IPS-18a (cell line): ENCODE measurements around the gene CCT6B.
A peak's percentile ranks its signal among the peaks of the same experiment; 100 is the strongest.

Experiments used
- H3K27ac ChIP-seq: one replicate; pipeline ENCODE4 v1.5.1; 2013; ENCODE audit warnings: low read length
- H3K27me3 ChIP-seq: one replicate; pipeline ENCODE4 v1.6.1; 2013; ENCODE audit warnings: mild to moderate bottlenecking, low read length; ENCODE audit not compliant: control insufficient read depth, insufficient read depth
- H3K36me3 ChIP-seq: one replicate; pipeline ENCODE4 v1.6.1; 2013; ENCODE audit warnings: low read depth, low read length; ENCODE audit not compliant: control insufficient read depth
- H3K4me1 ChIP-seq: one replicate; pipeline ENCODE4 v1.6.1; 2013; ENCODE audit warnings: low read depth, low read length; ENCODE audit not compliant: control insufficient read depth
- H3K4me3 ChIP-seq: one replicate; pipeline ENCODE4 v1.5.1; 2013; ENCODE audit warnings: low read length
- H3K9ac ChIP-seq: one replicate; pipeline ENCODE4 v1.6.1; 2013; ENCODE audit warnings: mild to moderate bottlenecking, low read length, moderate library complexity
- H3K9me3 ChIP-seq: one replicate; pipeline ENCODE4 v1.6.1; 2013; ENCODE audit warnings: low read depth, low read length; ENCODE audit not compliant: control insufficient read depth

Gene CCT6B

GRCh38 chr17:34996422-34997285, 35.4 kb upstream of the CCT6B start:
- no peak overlapping the region for H3K9ac ChIP-seq

GRCh38 chr17:34993031-34993430, 31.8 kb upstream of the CCT6B start:
- Histone ChIP-seq H3K27me3 (no peaks in the 10 kb centered on the region), H3K36me3 (peaks cover 95% of the 10 kb centered on the region), H3K9me3 (no peaks in the 10 kb centered on the region), H3K4me3 (no peak overlapping the region), H3K4me1 (no peaks in the 10 kb centered on the region), H3K9ac (no peak overlapping the region), H3K27ac (no peak overlapping the region)

More at GRCh38 chr17:34996422-34997285, 35.4 kb upstream of the CCT6B start:
- Histone ChIP-seq H3K9me3 (no peaks in the 10 kb centered on the region), H3K4me1 (no peaks in the 10 kb centered on the region), H3K4me3 (no peak overlapping the region), H3K36me3 (peaks cover 97% of the 10 kb centered on the region), H3K27me3 (no peaks in the 10 kb centered on the region), H3K27ac (no peak overlapping the region)

GRCh38 chr17:34991606-34992005, 30.3 kb upstream of the CCT6B start:
- Histone ChIP-seq H3K27ac (no peak overlapping the region), H3K4me3 (no peak overlapping the region), H3K27me3 (no peaks in the 10 kb centered on the region), H3K9me3 (no peaks in the 10 kb centered on the region), H3K36me3 (peaks cover 90% of the 10 kb centered on the region), H3K9ac (no peak overlapping the region), H3K4me1 (no peaks in the 10 kb centered on the region)

GRCh38 chr17:34990921-34991365, 29.7 kb upstream of the CCT6B start:
- Histone ChIP-seq H3K36me3 (peaks cover 90% of the 10 kb centered on the region), H3K9ac (no peak overlapping the region), H3K27me3 (no peaks in the 10 kb centered on the region)

GRCh38 chr17:34989473-34989872, 28.2 kb upstream of the CCT6B start:
- Histone ChIP-seq H3K4me3 (no peak overlapping the region), H3K9me3 (no peaks in the 10 kb centered on the region), H3K4me1 (no peaks in the 10 kb centered on the region), H3K36me3 (peaks cover 84% of the 10 kb centered on the region), H3K27me3 (no peaks in the 10 kb centered on the region), H3K27ac (no peak overlapping the region), H3K9ac (no peak overlapping the region)

More at GRCh38 chr17:34990921-34991365, 29.7 kb upstream of the CCT6B start:
- Histone ChIP-seq H3K27ac (no peak overlapping the region), H3K4me1 (no peaks in the 10 kb centered on the region), H3K9me3 (no peaks in the 10 kb centered on the region), H3K4me3 (no peak overlapping the region)

GRCh38 chr17:34988644-34989043, 27.4 kb upstream of the CCT6B start:
- no peaks in the 10 kb centered on the region for H3K27me3 ChIP-seq
- no peak overlapping the region for H3K27ac ChIP-seq
- peaks cover 84% of the 10 kb centered on the region for H3K36me3 ChIP-seq
- no peaks in the 10 kb centered on the region for H3K4me1 ChIP-seq
- H3K9me3 ChIP-seq: no peaks in the 10 kb centered on the region
- H3K4me3 ChIP-seq: no peak overlapping the region
- no peak overlapping the region for H3K9ac ChIP-seq

GRCh38 chr17:34987232-34987631, 26.0 kb upstream of the CCT6B start:
- Histone ChIP-seq H3K9me3 (no peaks in the 10 kb centered on the region), H3K9ac (no peak overlapping the region), H3K27me3 (no peaks in the 10 kb centered on the region), H3K4me3 (no peak overlapping the region), H3K4me1 (no peaks in the 10 kb centered on the region), H3K36me3 (peaks cover 77% of the 10 kb centered on the region), H3K27ac (no peak overlapping the region)

- peak overlapping the region; percentile 88 for H3K27ac ChIP-seq
- peak overlapping the region; percentile 96 for H3K4me3 ChIP-seq
- H3K9ac ChIP-seq: peak overlapping the region; percentile 98
Observed at GRCh38 chr17:34981538-34982241, 20.4 kb upstream of the CCT6B start.

GRCh38 chr17:34980681-34981537, 19.6 kb upstream of the CCT6B start:
- H3K36me3 ChIP-seq: peaks cover 24% of the 10 kb centered on the region
- peak overlapping the region; percentile 88 for H3K27ac ChIP-seq
- H3K9ac ChIP-seq: peak overlapping the region; percentile 98
- H3K27me3 ChIP-seq: no peaks in the 10 kb centered on the region
- no peaks in the 10 kb centered on the region for H3K9me3 ChIP-seq
- H3K4me1 ChIP-seq: peaks cover 14% of the 10 kb centered on the region
- H3K4me3 ChIP-seq: peak overlapping the region; percentile 96

More at GRCh38 chr17:34981538-34982241, 20.4 kb upstream of the CCT6B start:
- Histone ChIP-seq H3K9me3 (no peaks in the 10 kb centered on the region), H3K4me1 (peaks cover 14% of the 10 kb centered on the region), H3K36me3 (peaks cover 32% of the 10 kb centered on the region), H3K27me3 (no peaks in the 10 kb centered on the region)

GRCh38 chr17:34980353-34980680, 19.1 kb upstream of the CCT6B start, which contains the start of gene LIG3:
LIG3 (plus strand) TSS chr17:34980512; CDS start chr17:34983006, 2,494 bp downstream.
- H3K27ac ChIP-seq: peak within 1 kb of the TSS; percentile 88
- H3K36me3 ChIP-seq: peaks cover 18% of the 10 kb centered on the region
- H3K4me1 ChIP-seq: peaks cover 14% of the 10 kb centered on the region
- H3K4me3 ChIP-seq: peak within 1 kb of the TSS; percentile 96
- no peaks in the 10 kb centered on the region for H3K27me3 ChIP-seq
- peak within 1 kb of the TSS; percentile 98 for H3K9ac ChIP-seq
- no peaks in the 10 kb centered on the region for H3K9me3 ChIP-seq
